Fibroblast of lung (primary cell): ENCODE data around the gene DBNL. TPM values are rescaled to one million over a fixed set of nuclear protein-coding genes. Genes with fewer than 3 reads are reported as not detected.

Source experiments
- DNase-seq, 2 donors: peaks; one replicate each; pipeline versions ENCODE4 v3.0.0 to v3.0.0-alpha.2; 2010; ENCODE audit warnings: low read depth in 2 of 2
- H2AFZ ChIP-seq: 2 replicates; pipeline ENCODE4 v1.5.1; 2012; ENCODE audit warnings: low read length, control low read depth, inconsistent platforms
- H3K27ac ChIP-seq: 2 replicates; pipeline ENCODE4 v1.5.1; 2011; ENCODE audit warnings: low read length, control low read depth; ENCODE audit not compliant: insufficient read depth
- H3K27me3 ChIP-seq: 2 replicates; pipeline ENCODE4 v1.5.1; 2011; ENCODE audit warnings: mild to moderate bottlenecking, low read length; ENCODE audit not compliant: control insufficient read depth, insufficient read depth
- H3K36me3 ChIP-seq: 2 replicates; pipeline ENCODE4 v1.5.1; 2011; ENCODE audit warnings: low read length; ENCODE audit not compliant: control insufficient read depth, insufficient read depth
- H3K4me1 ChIP-seq: 2 replicates; pipeline ENCODE4 v1.5.1; 2011; ENCODE audit warnings: low read length; ENCODE audit not compliant: control insufficient read depth, insufficient read depth; ENCODE audit errors: extremely low read depth
- H3K4me2 ChIP-seq: 2 replicates; pipeline ENCODE4 v1.5.1; 2011; ENCODE audit warnings: low read length, control low read depth; ENCODE audit not compliant: insufficient read depth; ENCODE audit errors: extremely low read depth
- H3K4me3 ChIP-seq, 4 experiments: fragments of 200-600 bp in 1 of 4; sonication (generic) in 1 of 4; replicated peaks in 1 of 4; 2 replicates each; pipeline ENCODE4 v1.5.1; 2011 to 2016; ENCODE audit warnings: low read length in 4 of 4, low read depth in 3 of 4, mild to moderate bottlenecking in 3 of 4, control low read depth in 2 of 4, inconsistent platforms in 1 of 4, mixed read lengths in 1 of 4; ENCODE audit not compliant: insufficient read depth in 1 of 4; ENCODE audit errors: control extremely low read depth in 1 of 4
- H3K79me2 ChIP-seq: 2 replicates; pipeline ENCODE4 v1.5.1; 2012; ENCODE audit warnings: mild to moderate bottlenecking, low read length, inconsistent platforms; ENCODE audit not compliant: control insufficient read depth, insufficient read depth
- H3K9ac ChIP-seq: 2 replicates; pipeline ENCODE4 v1.5.1; 2011; ENCODE audit warnings: mild to moderate bottlenecking, low read length, control low read depth; ENCODE audit not compliant: insufficient read depth
- H3K9me3 ChIP-seq: 2 replicates; pipeline ENCODE4 v1.5.1; 2012; ENCODE audit warnings: low read depth, low read length; ENCODE audit not compliant: control insufficient read depth, insufficient read depth
- H4K20me1 ChIP-seq: 2 replicates; pipeline ENCODE4 v1.5.1; 2011; ENCODE audit warnings: low read length; ENCODE audit not compliant: control insufficient read depth, insufficient read depth; ENCODE audit errors: extremely low read depth
- CTCF ChIP-seq, 2 donors: IDR thresholded peaks in 1 of 2; conservative IDR thresholded peaks in 1 of 2; 1 replicate in 1 of 2; 2 replicates in 1 of 2; pipeline ENCODE4 v1.5.1; 2011 to 2012; ENCODE audit warnings: low read length in 2 of 2, control low read depth in 1 of 2, inconsistent platforms in 1 of 2, low read depth in 1 of 2, mild to moderate bottlenecking in 1 of 2
- EZH2 ChIP-seq: IDR thresholded peaks from 2 replicates; pipeline ENCODE4 v1.5.1; 2012; ENCODE audit warnings: low read length, control low read depth, mild to moderate bottlenecking; ENCODE audit errors: missing control alignments
- polyA plus RNA-seq, 2 donors: library from polyadenylated mRNA; depleted of rRNA in 1 of 2; stranded (reverse) in 1 of 2; unstranded in 1 of 2; fragments of >200 nt; gene quantifications; 2 replicates each; pipeline ENCODE4 v1.2.1, GENCODE V29; 2011 to 2012; ENCODE audit warnings: missing spikeins in 1 of 2
- total RNA-seq: library from RNA; depleted of rRNA; stranded (reverse); fragments of >200 nt; gene quantifications from 2 replicates; pipeline ENCODE4 v1.2.1, GENCODE V29; 2014

Gene DBNL
- total and polyA plus RNA-seq, 2 donors (not counting 1 experiment from before 2014, with no cell fraction given): 86.4 to 88.2 TPM

GRCh38 chr7:44060948-44061644 is 16.6 kb downstream of the DBNL start:
- H3K36me3 ChIP-seq: peaks cover 33% of the 10 kb centered on the region
- H3K4me2 ChIP-seq: no peak overlapping the region
- H2AFZ ChIP-seq: no peak overlapping the region
- H3K27ac ChIP-seq: no peak overlapping the region
- DNase-seq: no peak
- no peak overlapping the region for H3K9ac ChIP-seq
- no peaks in the 10 kb centered on the region for H4K20me1 ChIP-seq
- peaks cover 3% of the 10 kb centered on the region for H3K27me3 ChIP-seq
- no peaks in the 10 kb centered on the region for H3K9me3 ChIP-seq
- H3K79me2 ChIP-seq: peaks cover 1% of the 10 kb centered on the region
- TF ChIP-seq CTCF (conservative IDR thresholded peaks at IDR 0.05 in 1 of 2, IDR thresholded peaks at IDR 0.05 in 1 of 2; ENCODE audit: low read depth in 1 of 2, low read length in 2 of 2) (no peak), EZH2 (no peak)
- no peak overlapping the region for H3K4me3 ChIP-seq
- H3K4me1 ChIP-seq: no peaks in the 10 kb centered on the region

DNA sequence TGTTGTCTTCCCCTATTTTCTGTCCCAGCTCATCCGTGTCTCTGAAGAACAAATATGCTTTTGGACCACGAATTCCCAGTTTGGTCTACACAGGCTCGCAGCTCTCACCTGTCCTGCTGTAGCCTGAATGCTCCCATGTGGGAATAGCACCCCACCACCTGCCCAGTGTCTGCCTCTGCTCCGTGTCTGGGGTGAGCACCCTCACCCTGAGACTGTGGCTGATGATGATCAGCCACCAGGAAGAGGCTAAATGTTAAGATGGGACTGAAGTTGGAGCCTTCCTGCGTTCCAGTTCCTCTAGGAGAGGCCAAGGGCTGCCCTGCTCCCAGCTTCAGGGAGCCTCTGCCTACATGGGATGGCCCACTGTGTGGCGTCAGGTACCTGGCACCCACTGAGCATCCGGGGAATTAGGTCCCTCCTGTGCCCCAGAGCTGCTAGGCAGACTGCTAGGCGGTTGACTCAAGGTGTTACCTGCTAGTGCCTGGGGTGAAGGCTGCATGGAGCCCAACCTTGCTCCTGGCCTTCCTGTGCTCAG is 17.2 kb downstream of the DBNL start:
- Histone ChIP-seq H3K9me3 (no peaks in the 10 kb centered on the region), H3K36me3 (peaks cover 31% of the 10 kb centered on the region), H3K27me3 (peaks cover 5% of the 10 kb centered on the region), H3K4me1 (no peaks in the 10 kb centered on the region), H3K27ac (no peak overlapping the region), H3K79me2 (peaks cover 1% of the 10 kb centered on the region), H2AFZ (no peak overlapping the region), H3K9ac (no peak overlapping the region), H4K20me1 (no peaks in the 10 kb centered on the region), H3K4me2 (no peak overlapping the region), H3K4me3 (no peak overlapping the region)
- no peak for DNase-seq
- TF ChIP-seq CTCF (conservative IDR thresholded peaks at IDR 0.05 in 1 of 2, IDR thresholded peaks at IDR 0.05 in 1 of 2; ENCODE audit: low read depth in 1 of 2, low read length in 2 of 2) (no peak), EZH2 (no peak)

- Histone ChIP-seq H2AFZ (no peak overlapping the region), H4K20me1 (no peaks in the 10 kb centered on the region), H3K27ac (no peak overlapping the region), H3K4me1 (no peaks in the 10 kb centered on the region), H3K9ac (no peak overlapping the region), H3K79me2 (no peaks in the 10 kb centered on the region), H3K27me3 (peaks cover 5% of the 10 kb centered on the region), H3K9me3 (no peaks in the 10 kb centered on the region), H3K4me3 (no peak overlapping the region), H3K4me2 (no peak overlapping the region), H3K36me3 (peaks cover 25% of the 10 kb centered on the region)
- TF ChIP-seq EZH2: no peak
- TF ChIP-seq CTCF (conservative IDR thresholded peaks at IDR 0.05 in 1 of 2, IDR thresholded peaks at IDR 0.05 in 1 of 2; ENCODE audit: low read depth in 1 of 2, low read length in 2 of 2): no peak
- no peak for DNase-seq
These were observed 17.8 kb downstream of the DBNL start for GRCh38 chr7:44062180-44062902.
